Measurements from ENCODE around the gene SEMA4D.

DNA sequence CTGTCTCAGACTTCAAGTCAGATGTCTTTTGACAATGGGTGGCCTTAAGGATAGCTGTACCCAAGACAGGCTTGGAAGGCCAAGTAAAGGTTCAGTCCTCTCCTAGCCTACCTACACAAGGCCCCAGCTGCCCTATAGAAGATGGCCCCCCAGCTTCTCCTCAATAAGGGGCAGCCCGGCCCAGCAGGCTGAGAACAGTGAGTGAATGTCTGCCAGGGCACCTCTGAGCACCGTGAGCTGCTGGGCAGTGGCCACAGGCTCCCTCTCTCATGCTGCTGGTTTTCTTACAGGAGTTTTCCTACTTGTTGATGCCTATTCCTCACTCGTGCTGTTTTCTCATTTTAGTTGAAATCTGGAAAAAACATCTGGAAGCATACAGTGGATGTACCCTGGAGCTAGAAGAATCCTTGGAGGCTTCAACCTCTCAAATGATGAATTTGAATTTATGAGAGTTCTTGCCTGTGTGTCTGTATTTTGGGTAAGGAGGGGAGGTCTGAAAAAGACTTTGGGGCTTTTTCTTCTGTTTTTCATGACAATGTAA, 139.5 kb downstream of the SEMA4D start:
- TF ChIP-seq CTCF (IDR thresholded peaks at IDR 0.05; ENCODE audit: low read depth, low read length) (no peak), EZH2phosphoT487 (IDR thresholded peaks at IDR 0.05; ENCODE audit: low read depth) (no peak)
